Posterior cingulate gyrus (tissue), 11 donors: ENCODE results near the gene NUDT17.
A peak's percentile ranks its signal among the peaks of the same experiment; 100 is the strongest.
"Not testable (repeated sequence)": the region's sequence is repeated elsewhere in the genome, so short reads cannot be mapped to it uniquely, and the experiment has no call there.

ENCODE experiments used
- DNase-seq, 10 donors: peaks; one replicate each; pipeline versions ENCODE4 v3.0.0 to v3.0.0-alpha.2; 2020 to 2021; ENCODE audit warnings: mixed read lengths in 3 of 10
- intact Hi-C: fragments of 100-400 bp; cut with DNase I; formaldehyde crosslinking; loops from one replicate; pipeline ENCODE4 v1.15.1; 2023

NUDT17 gene, protein sequence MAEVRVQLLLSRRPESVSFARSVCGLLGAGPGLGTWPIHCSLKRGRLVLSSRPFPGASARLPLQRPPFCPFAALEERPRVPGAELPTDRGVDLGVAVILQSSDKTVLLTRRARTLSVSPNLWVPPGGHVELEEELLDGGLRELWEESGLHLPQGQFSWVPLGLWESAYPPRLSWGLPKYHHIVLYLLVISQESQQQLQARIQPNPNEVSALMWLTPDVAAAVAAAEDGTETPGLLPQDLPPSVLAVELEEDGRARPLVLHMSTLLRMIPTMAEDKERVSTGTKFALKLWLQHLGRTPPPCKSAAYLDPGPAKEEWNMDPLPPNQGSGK

DNA sequence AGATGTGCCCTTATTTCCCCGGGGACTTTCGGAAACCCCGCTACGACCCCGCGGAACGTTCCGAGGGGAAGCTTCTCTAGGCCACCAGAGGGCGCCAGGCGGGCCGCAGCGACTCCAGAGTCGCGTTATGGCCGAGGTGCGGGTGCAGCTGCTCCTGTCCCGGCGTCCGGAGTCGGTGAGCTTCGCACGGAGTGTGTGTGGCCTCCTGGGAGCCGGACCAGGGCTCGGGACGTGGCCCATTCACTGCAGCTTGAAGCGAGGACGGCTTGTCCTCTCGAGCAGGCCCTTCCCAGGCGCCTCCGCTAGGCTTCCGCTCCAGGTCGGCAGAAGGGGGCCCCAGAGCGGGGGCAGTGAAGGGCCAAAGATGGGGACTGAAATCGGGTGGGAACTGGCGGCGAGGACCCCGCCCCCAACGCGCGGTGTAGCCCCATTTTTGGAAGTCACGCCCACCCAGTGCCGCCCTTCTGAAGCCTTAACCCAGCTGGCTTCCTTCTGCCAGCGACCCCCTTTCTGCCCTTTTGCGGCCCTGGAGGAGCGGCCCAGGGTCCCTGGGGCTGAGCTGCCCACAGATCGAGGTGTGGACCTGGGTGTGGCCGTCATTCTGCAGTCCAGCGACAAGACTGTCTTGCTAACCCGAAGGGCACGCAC, at the start of gene NUDT17:
NUDT17 (plus strand) TSS at position 117 of the 648 bp plus-strand sequence; CDS start at position 128, 11 bp downstream.
- peak; percentile 43 to 95 (median 76) for DNase-seq
- intact Hi-C loops = loop anchor here (5.0 kb wide), 1 partner anchor 67 kb away; the partner anchor contains the start of gene ITGA10

DNA sequence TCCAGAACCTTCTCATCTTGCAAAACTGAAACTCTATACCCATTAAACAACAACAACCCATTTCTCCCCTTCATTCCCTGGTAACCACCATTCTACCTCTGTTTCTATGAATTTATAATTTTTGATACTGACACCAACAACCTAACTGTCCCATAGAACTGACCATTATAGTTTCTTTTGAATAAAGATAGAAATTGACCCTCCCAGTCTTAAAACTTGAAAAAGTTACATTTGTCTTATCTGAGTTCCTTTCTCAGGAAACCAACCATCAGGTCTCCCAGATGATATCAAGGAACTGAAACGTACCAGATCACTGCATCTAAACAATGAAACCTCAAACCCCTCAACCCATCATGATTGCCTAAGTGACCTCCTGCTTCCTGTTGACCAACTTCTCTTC, 48.7 kb upstream of the NUDT17 start:
- intact Hi-C loops = no loop called here
- no peak for DNase-seq

DNA sequence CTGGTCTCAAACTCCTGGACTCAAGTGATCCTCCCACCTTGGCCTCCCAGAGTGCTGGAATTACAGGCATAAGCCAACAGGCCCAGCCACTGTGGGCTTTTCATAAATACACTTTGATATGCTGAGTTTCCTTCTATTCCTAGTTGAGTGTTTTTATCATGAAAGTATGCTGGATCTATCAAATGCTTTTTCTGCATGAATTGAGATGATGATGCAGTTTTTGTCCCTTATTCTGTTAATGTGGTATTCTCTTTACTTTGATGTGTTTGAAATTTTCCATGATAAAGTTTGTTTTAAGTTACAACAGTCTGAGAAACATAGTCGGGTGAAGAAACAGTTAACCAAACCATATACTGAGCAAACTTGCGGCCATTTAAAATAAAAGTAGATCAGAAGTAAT, 45.6 kb upstream of the NUDT17 start:
- intact Hi-C loops = no loop called here
- DNase-seq = no peak

DNA sequence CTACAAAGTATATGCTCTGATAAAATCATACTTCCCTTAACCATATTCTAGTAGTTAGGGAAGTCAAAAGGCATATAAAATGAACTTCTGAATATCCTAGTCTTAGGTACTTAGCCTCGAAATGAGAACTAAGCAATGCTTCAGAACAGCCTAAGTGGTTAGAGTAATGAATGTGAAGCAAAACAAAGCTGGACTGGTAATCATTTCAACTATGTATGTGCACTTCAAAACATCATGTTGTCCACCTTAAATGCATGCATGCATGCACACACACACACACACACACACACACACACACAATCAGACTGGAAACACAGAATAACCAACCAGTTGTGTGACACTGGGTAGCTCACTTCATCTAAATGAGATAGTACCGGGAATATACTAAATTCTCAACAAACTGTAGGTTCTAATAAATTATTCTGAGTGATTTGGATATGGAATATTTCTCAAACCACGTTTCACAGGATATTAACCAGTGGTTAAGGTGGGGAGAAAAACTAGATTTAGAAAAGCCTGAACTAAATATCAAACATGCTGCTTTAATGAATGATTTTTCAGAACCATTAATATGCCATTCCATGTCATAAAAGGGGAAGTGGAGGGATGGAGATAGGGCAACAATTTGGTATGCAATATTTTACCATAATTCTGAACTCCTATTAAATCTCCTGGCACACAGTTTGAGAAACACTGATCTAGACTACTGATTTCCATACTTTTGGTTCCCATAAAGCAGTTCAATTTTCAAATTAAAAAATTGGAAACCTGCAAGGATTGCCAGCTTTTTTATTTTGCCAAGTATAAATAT, 41.0 kb upstream of the NUDT17 start:
- intact Hi-C loops = no loop called here

DNA sequence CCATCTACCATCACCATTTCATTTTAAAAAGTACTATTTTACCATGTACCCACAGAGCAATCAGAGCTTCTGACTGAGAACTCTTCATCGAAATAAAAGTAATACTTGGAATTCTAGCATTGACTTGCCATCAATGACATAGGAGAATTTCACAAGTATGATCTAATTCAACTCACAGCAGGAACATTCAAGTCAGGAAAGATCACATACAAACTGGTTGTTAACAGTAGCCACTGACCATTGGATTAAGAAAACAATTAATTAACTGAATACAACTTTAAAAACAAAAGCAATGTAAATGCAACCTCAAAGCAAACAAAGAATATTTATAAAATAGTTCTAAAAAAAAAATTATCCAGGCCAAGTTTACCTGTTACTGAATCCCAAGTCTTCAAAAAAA, 40.4 kb upstream of the NUDT17 start:
- intact Hi-C loops = no loop called here
- DNase-seq = no peak

More for the DNA sequence above, 41.0 kb upstream of the NUDT17 start:
- no peak for DNase-seq

DNA sequence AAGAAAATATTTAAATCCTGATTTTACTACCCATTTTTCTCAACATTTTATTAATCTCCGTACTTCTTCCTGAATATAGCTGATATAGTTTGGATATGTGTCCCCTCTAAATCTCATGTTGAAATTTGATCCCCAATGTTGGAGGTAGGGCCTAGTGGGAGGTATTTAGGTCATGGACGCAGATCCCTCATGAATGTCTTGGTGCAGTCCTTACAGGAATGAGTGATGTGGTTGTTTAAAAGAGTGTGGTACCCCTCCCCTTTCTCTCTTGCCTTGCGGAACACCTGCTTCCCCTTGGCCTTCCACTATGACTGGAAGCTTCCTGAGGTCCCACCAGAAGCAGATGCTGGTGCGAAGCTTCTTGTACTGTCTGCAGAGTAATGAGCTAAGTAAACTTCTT, 39.0 kb upstream of the NUDT17 start:
- intact Hi-C loops = no loop called here
- no peak for DNase-seq

DNA sequence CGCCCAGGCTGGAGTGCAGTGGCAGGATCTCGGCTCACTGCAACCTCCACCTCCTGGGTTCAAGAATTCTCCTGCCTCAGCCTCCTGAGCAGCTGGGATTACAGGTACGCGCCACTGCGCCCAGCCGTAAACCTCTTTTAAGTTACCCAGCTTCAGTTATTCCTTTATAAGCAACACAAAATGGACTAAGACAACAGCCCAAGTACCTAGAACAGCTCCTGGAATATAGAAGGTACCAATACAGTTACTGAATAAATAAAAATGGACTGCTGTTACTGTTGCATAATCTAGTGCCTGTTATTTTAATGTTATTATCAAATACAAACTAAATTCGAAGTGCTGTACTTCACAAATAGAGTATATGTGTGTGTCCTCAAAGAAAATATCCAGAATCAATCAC, 38.6 kb upstream of the NUDT17 start:
- intact Hi-C loops = no loop called here
- no peak for DNase-seq

DNA sequence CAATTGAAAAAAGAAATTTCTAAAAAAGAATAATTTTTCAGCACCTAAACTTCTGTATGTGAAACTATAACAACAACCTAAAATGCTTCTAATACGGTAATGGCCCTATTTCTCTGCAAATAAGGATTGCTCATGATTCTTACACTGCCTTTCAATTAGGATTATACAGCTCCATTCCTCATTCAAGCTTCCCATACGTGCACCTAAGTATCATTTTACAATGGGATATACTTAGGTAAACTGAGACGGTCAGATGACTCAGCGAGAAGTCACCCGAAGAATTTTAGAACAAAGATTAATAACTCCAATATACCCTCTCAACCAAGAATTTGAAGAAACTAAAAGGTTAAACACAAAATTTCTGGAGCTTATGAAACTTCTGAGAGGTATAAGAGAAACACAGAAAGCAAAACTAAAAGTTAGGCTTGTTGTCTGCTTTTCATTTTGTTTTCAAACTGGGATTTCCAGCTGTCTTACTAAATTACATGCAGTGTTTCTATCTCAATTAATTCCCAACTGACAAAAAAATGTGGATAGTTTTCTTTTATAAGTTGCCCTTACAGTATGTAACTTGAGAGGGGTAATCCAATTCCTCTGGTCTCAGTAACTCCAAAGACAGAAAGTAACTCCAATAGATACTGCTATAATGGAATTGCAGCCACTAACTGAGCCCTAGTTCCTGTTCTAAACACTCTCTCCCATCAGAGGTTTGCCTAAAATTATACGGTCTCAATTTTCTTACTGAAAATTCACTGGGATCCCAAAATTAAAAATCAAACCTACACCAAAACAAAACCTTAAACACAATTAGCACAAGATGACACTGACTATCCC, 32.2 kb upstream of the NUDT17 start:
- DNase-seq, intact Hi-C loops: not testable (repeated sequence)

DNA sequence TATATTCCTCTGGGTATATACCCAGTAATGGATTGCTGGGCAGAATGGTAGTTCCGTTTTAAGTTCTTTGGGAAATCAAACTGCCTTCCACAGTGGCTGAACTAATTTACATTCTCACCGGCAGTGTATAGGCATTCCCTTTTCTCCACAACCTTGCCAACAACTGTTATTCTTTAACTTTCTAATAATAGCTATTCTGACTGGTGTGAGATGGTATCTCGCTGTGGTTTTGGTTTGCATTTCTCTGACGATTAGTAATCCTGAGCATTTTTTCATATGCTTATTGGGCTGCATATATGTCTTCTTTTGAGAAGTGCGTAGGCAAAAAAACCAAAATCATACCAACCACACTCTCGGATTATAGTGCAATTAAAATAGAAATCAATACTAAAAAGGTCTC, 27.3 kb upstream of the NUDT17 start:
- DNase-seq, intact Hi-C loops: not testable (repeated sequence)

DNA sequence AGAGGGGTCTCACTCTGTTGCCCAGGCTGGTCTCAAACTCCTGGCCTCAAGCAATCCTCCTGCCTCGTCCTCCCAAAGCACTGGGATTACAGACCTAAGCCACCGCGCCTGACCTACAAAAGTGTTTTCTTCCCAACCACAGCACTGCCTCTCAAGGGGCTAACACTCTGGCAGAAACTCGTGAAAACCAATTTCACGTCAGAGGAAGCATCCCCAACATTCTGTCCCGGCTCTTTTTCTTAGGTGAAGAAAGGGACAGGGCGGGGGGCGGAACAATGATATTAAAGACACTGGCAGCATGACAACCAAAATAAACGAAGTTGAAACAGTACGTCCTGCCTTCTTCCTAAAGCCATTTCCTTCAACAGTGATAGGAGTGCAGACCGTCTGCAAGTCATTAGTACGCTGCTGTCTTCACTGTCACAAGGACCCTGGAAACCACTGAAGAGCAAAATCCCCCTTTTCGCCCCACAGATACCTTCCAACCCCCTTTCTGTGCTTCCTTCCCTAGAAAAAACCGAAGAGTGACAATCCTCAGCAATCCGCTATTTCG, 22.6 kb upstream of the NUDT17 start:
- intact Hi-C loops, DNase-seq: not testable (repeated sequence)

DNA sequence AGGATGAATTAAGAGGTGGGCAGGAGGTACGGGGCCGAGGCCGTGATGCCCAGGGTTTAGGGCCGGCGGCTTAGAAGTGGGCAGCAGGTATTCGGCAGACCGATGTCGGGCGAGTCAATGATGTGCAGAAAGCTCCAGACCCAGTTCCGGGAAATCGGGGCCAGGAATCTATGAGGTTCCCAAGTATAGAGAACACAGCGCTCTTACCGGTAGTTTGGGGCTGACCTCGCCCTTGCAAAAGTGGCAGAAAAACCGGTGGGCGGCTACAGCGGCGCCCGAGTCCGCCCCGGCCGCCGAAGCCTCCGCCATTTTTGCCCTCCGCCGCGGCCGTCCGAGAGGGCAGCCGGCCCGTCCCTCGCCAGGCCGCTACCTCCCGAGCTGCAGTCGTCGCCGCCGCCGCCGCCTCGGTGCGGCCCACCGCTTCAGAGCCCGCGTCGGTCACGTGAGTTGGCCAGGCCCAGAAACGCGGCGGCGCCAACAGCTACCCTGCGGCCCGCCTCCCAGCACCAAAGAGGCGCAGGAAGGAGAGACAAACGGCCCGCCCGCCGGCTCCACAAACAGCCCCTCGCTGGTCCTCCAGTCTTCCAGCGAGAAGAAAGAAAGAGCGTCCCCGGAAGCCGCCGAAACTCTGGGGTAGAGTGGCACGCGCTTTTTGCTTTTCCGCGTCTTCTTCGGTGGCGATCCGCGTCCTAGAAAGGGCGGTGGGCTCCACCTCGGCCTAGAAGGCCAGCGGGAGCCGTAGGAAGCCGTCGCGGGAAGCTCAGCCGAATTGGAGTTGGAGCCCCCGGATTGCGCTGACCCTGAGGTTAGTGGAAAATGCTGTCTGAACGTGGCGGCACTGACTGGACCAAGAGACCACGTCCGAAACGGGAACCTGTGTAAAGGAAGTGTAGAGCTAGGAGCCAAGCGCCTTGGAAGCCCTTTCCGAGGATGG, 21.6 kb upstream of the NUDT17 start, which contains the start of the genes POLR3C and RNF115:
POLR3C (plus strand) TSS at position 636 of the 934 bp plus-strand sequence. CDS start 1,577 bp downstream, outside the sequence.
RNF115 (minus strand) TSS at position 531 of the 934 bp plus-strand sequence; CDS start at position 309, 222 bp downstream.
- peak; percentile 83 to 98 (median 92) for DNase-seq
- intact Hi-C loops = no loop called here

DNA sequence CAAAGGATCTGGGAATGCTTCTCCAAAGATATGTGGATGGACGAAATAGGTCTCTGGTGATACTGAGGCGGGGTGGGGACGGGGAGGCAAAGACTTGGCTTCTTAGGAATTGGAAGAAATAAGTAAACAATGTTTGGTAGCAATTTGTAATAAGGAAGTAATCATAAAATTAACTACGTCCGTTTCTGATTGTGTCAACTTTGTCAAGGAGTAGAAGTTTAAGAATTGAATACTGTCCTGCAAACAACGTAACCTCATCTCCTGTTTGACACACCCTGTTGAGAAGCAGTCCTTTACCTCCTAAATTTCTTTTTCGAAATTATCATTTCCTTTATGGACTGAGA, 21.0 kb upstream of the NUDT17 start:
- intact Hi-C loops = no loop called here

DNA sequence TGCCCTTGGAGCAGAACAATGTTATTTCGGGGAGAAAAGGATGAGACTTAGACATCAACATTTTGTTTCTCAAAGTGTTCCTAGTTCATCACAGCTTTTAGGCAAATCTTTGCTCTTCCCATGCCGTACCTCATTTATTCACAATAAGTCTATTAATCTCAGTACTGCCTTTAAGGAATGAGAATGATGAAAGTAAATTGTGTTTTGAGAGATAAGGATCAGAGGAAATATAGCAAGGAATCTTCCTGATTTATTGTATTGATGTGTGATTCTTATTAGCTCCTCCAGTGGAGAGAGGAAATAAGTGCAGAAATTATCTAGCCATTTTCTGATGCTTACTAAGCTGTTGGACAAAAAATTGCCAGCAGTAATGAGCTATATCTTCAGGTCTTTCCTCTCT, 19.4 kb upstream of the NUDT17 start:
- no peak for DNase-seq
- intact Hi-C loops = no loop called here

More for the DNA sequence above, 21.0 kb upstream of the NUDT17 start:
- no peak for DNase-seq

DNA sequence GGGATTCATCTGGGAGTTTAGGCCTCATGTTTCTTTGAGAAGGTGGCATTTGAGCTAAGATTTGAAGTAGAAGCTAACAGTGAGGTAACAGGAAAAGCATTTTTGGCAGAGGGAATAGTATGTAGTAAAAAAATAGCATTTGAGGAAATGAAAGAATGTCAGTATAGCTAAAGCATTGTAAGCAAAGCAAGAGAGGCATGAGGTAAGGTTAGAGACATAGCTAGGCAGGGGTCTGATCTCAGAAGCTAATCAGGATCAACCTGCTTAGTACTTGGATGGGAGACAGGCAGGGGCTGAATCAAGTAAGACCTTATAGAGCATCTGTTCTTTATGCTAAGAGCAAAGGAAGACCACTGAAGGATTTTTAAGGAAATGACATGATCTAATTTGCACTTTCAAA, 17.5 kb upstream of the NUDT17 start:
- DNase-seq = no peak
- intact Hi-C loops = no loop called here

DNA sequence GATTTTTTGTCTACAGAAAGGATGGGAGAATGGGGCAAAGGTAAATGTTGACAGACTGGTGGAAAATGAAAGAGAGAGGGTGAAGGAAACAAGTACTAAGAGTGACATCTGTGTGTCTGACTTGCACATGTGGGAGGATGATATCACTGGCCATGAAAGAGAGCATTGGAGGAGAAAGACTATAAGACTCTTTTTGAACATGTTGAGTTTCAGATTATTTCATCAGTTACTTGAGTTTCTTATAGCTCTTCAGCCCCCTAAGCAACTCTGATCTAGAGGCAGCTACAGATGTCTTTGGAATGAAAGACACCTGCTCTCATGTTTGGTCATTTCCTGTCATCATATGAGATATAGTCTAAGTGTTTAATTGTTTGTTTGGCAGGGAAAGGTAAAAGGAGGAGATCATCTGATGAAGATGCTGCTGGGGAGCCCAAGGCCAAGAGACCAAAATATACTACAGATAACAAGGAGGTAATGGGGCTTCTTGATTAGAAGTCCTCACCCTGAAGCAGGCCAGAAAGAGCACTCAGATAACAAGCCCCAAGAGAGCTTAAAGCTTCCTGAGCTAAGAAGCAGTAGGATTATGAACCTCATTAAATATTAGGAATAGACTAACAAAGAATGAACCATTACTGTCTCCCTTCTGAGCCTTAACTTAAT, 16.9 kb upstream of the NUDT17 start:
- intact Hi-C loops = no loop called here
- no peak for DNase-seq

DNA sequence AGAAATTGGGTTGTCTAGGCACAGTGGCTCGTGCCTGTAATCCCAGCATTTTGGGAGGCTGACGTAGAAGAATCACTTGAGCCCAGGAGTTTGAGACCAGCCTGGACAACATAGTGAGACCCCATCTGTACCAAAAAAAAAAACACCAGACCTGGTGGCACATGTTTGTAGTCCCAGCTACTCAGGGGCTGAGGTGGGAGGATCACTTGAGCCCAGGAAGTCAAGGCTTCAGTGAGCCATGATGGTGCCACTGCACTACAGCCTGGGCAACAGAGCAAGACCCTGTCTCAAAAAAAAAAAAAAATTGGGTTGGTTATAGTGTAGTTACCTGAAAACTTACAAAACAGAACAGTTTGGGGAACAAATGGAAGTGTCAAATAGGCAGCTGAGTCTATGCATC, 14.6 kb upstream of the NUDT17 start:
- intact Hi-C loops, DNase-seq: not testable (repeated sequence)

DNA sequence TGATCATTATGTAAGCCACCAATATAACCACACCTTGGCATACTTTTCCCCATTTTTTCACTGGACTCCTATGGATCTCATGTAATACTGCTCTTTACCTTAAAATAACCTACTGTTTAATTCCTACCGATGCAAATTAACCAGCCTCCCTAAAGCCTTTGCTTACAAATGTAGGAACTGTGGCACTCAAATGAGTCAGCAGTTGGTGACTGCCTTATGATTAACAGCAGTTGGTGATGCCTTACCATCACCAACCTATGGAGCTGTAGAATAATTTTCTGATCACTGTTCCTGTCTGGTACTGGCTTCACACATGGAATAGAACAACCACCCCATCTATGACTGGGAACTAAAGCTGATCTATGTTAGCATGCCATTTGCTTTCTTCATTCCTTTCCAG, 7.8 kb upstream of the NUDT17 start:
- intact Hi-C loops = no loop called here

DNA sequence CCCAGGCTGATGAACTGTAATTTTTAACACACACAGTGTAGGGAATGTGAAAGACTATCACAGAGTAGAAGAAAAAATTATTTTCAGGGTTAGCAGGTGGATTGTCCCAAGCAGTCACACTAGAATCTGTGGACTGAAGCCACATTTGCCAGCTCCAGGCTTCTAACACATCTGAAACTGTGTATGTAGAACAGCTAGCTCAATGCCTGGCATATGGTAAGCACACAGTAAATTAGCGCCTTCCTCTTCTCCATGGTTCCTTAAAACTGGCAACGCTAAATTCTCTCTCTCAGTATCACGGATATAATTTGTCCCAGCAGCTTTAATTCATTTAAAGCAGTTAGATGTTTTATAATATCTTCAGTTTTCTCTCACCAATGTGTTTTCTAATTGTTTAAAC, 2.4 kb upstream of the NUDT17 start:
- no peak for DNase-seq
- intact Hi-C loops = no loop called here

More for the DNA sequence above, 7.8 kb upstream of the NUDT17 start:
- DNase-seq = no peak
